Stomach (tissue), 9 donors: ENCODE data around the gene RNASE4. TPM values are rescaled to one million over a fixed set of nuclear protein-coding genes. Genes with fewer than 3 reads are reported as not detected.

Experiments
- DNase-seq, 2 donors: peaks; one replicate each; pipeline versions ENCODE4 v3.0.0 to v3.0.0-alpha.2; 2013 to 2019
- H3K27ac ChIP-seq, 5 donors: fragments of 200-600 bp in 4 of 5; sonication (generic) in 4 of 5; one replicate each; pipeline ENCODE4 v1.5.1; 2013 to 2019; ENCODE audit warnings: mild to moderate bottlenecking in 1 of 5, moderate library complexity in 1 of 5
- H3K27me3 ChIP-seq, 3 donors: fragments of 200-600 bp; sonication (generic); one replicate each; pipeline ENCODE4 v1.5.1; 2017 to 2019; ENCODE audit warnings: mixed run types in 1 of 3
- H3K36me3 ChIP-seq, 4 donors: fragments of 200-600 bp; sonication (generic); 1 replicate in 3 of 4; 2 replicates in 1 of 4; pipeline ENCODE4 v1.5.1; 2016 to 2019
- H3K4me1 ChIP-seq, 4 donors: fragments of 200-600 bp; sonication (generic); one replicate each; pipeline ENCODE4 v1.5.1; 2016 to 2019
- H3K4me3 ChIP-seq, 4 donors: fragments of 200-600 bp; sonication (generic) in 3 of 4; one replicate each; pipeline ENCODE4 v1.5.1; 2016 to 2019; ENCODE audit warnings: mild to moderate bottlenecking in 1 of 4
- H3K9me3 ChIP-seq, 4 donors: fragments of 200-600 bp; sonication (generic); one replicate each; pipeline ENCODE4 v1.5.1; 2016 to 2019
- CTCF ChIP-seq, 7 experiments: fragments of 450-650 bp in 4 of 7; fragments of 200-600 bp in 3 of 7; sonication (generic) in 3 of 7; IDR thresholded peaks; one replicate each; pipeline ENCODE4 v1.5.1; 2016 to 2019; ENCODE audit warnings: antibody characterized with exemption in 7 of 7, control low read depth in 2 of 7, mild to moderate bottlenecking in 1 of 7
- EP300 ChIP-seq: sonication (generic); formaldehyde crosslinking; IDR thresholded peaks from one replicate; pipeline ENCODE4 v1.6.1; 2017; ENCODE audit warnings: antibody characterized with exemption
- POLR2A ChIP-seq, 4 donors: fragments of 450-650 bp; IDR thresholded peaks; one replicate each; pipeline ENCODE4 v1.6.1; 2016; ENCODE audit warnings: antibody characterized with exemption in 4 of 4, control low read depth in 2 of 4, mild to moderate bottlenecking in 1 of 4, moderate library complexity in 1 of 4
- POLR2AphosphoS5 ChIP-seq, 3 donors: sonication (generic); formaldehyde crosslinking; IDR thresholded peaks; one replicate each; pipeline ENCODE4 v1.6.1; 2016; ENCODE audit warnings: antibody characterized with exemption in 3 of 3
- WGBS, 5 donors: extraction: QIAGEN DNeasy Blood & Tissue Kit in 3 of 5; methylation state at CpG; one replicate each; pipeline versions ENCODE4 v1.1.5 to v1.1.7; 2013 to 2018; 5-methylcytosine and 5-hydroxymethylcytosine counted together
- intact Hi-C: fragments of 100-400 bp; cut with DNase I; formaldehyde crosslinking; loops from one replicate; pipeline ENCODE4 v1.15.1; 2023; ENCODE audit warnings: low total_unique reads
- polyA plus RNA-seq, 3 donors: library from polyadenylated mRNA; stranded (reverse); fragments of 200-250 nt; gene quantifications; one replicate each; pipeline ENCODE4 v1.2.3, GENCODE V29; 2013
- total RNA-seq, 5 donors: library from RNA; depleted of rRNA; stranded (reverse); fragments of >200 nt; gene quantifications; one replicate each; pipeline versions ENCODE4 v1.1.0 to v1.2.3, GENCODE V29; 2014 to 2016
- donor health status: healthy with polysubstance abuse.
- donor health status: Bipolar disorder and iron deficiency.
- donor health status: healthy.

Gene RNASE4
- total and polyA plus RNA-seq, 8 donors, result 13.4 to 158 (median 58.0) TPM; not detected in 1

- no peak for TF ChIP-seq EP300
- TF ChIP-seq POLR2AphosphoS5 (IDR thresholded peaks at IDR 0.05), result no peak
- no peak for TF ChIP-seq CTCF (IDR thresholded peaks at IDR 0.05)
- no peak for TF ChIP-seq POLR2A (IDR thresholded peaks at IDR 0.05)
- H3K4me1 ChIP-seq, result peaks cover 9 to 31% (median 20%) of the 10 kb centered on the region in 4 donors
- no peaks in the 10 kb centered on the region for H3K9me3 ChIP-seq
- 66 to 83% (median 69%) methylated on average over 7 to 8 of the region's 8 CpGs for WGBS, 5 donors
- H3K27me3 ChIP-seq, result no peaks in the 10 kb centered on the region
- peak overlapping the region in 1 of 4 donors; percentile 62 for H3K4me3 ChIP-seq
- H3K36me3 ChIP-seq, result no peaks in the 10 kb centered on the region
- intact Hi-C loops, result no loop called here
- no peak for DNase-seq
- H3K27ac ChIP-seq, result peak overlapping the region in 4 of 5 donors; percentile 98 to 100 (median 100)
These were observed 4.0 kb upstream of the RNASE4 start for GRCh38 chr14:20680363-20680762.

- intact Hi-C loops, result no loop called here
- peak; percentile 41 to 87 for DNase-seq
- Histone ChIP-seq H3K4me3 (peak overlapping the region; percentile 52 to 78 (median 69)), H3K27ac (peak overlapping the region; percentile 96 to 100 (median 100)), H3K27me3 (no peaks in the 10 kb centered on the region), H3K4me1 (peaks cover 10 to 36% (median 25%) of the 10 kb centered on the region in 4 donors), H3K36me3 (no peaks in the 10 kb centered on the region), H3K9me3 (no peaks in the 10 kb centered on the region)
- TF ChIP-seq POLR2AphosphoS5 (IDR thresholded peaks at IDR 0.05), result no peak
- no peak for TF ChIP-seq CTCF (IDR thresholded peaks at IDR 0.05)
- TF ChIP-seq POLR2A (IDR thresholded peaks at IDR 0.05), result no peak
- TF ChIP-seq EP300, result no peak
- WGBS, 5 donors, result 13 to 17% (median 16%) methylated on average over 7 of the region's 7 CpGs
These were observed 3.5 kb upstream of the RNASE4 start for GRCh38 chr14:20680843-20681347.

GRCh38 chr14:20681348-20682126 lies 2.8 kb upstream of the RNASE4 start:
- Histone ChIP-seq H3K9me3 (no peaks in the 10 kb centered on the region), H3K4me3 (peak overlapping the region; percentile 52 to 78 (median 69)), H3K4me1 (peaks cover 16 to 42% (median 29%) of the 10 kb centered on the region in 4 donors), H3K27me3 (no peaks in the 10 kb centered on the region), H3K27ac (peak overlapping the region; percentile 96 to 100 (median 100)), H3K36me3 (no peaks in the 10 kb centered on the region)
- WGBS, 5 donors, result 0 to 1% (median 1%) methylated on average over 17 to 25 of the region's 25 CpGs
- intact Hi-C loops, result no loop called here
- peak; percentile 86 to 95 for DNase-seq
- TF ChIP-seq POLR2A (IDR thresholded peaks at IDR 0.05) (no peak), POLR2AphosphoS5 (IDR thresholded peaks at IDR 0.05) (peak; percentile 8 to 46 (median 38)), EP300 (no peak), CTCF (IDR thresholded peaks at IDR 0.05) (no peak)

- Histone ChIP-seq H3K4me1 (peaks cover 16 to 48% (median 35%) of the 10 kb centered on the region in 4 donors), H3K9me3 (no peaks in the 10 kb centered on the region), H3K27me3 (no peaks in the 10 kb centered on the region), H3K36me3 (no peaks in the 10 kb centered on the region), H3K27ac (peak overlapping the region; percentile 96 to 100 (median 100)), H3K4me3 (peak overlapping the region; percentile 52 to 78 (median 69))
- intact Hi-C loops, result no loop called here
- no peak for TF ChIP-seq CTCF (IDR thresholded peaks at IDR 0.05)
- no peak for TF ChIP-seq POLR2AphosphoS5 (IDR thresholded peaks at IDR 0.05)
- 0 to 5% (median 2%) methylated on average over 11 of the region's 11 CpGs for WGBS, 5 donors
- DNase-seq, result peak in 1 of 2 donors; percentile 53
These were observed 2.3 kb upstream of the RNASE4 start for GRCh38 chr14:20682127-20682434.
